ENCODE results near the gene GASK1A. TPM values are rescaled to one million over a fixed set of nuclear protein-coding genes. Genes with fewer than 3 reads are reported as not detected.

Gene GASK1A
- total RNA-seq, 1 donor from 2014 or later: 0.72 TPM

- peaks cover 3% of the 10 kb centered on the region for H3K36me3 Mint-ChIP-seq (ENCODE audit: low read depth, unreplicated experiment)
- no peaks in the 10 kb centered on the region for H3K9me3 Mint-ChIP-seq (ENCODE audit: unreplicated experiment)
- H3K27me3 Mint-ChIP-seq (ENCODE audit: unreplicated experiment): peaks cover 5% of the 10 kb centered on the region
- H3K4me1 Mint-ChIP-seq (ENCODE audit: unreplicated experiment): peaks cover 3% of the 10 kb centered on the region
- peak overlapping the region; percentile 42 for H3K27ac Mint-ChIP-seq (ENCODE audit: unreplicated experiment)
- no peak for DNase-seq (ENCODE audit: low spot score)
- no peak overlapping the region for H3K4me3 Mint-ChIP-seq (ENCODE audit: unreplicated experiment)
- TF ChIP-seq, protein P1, sequence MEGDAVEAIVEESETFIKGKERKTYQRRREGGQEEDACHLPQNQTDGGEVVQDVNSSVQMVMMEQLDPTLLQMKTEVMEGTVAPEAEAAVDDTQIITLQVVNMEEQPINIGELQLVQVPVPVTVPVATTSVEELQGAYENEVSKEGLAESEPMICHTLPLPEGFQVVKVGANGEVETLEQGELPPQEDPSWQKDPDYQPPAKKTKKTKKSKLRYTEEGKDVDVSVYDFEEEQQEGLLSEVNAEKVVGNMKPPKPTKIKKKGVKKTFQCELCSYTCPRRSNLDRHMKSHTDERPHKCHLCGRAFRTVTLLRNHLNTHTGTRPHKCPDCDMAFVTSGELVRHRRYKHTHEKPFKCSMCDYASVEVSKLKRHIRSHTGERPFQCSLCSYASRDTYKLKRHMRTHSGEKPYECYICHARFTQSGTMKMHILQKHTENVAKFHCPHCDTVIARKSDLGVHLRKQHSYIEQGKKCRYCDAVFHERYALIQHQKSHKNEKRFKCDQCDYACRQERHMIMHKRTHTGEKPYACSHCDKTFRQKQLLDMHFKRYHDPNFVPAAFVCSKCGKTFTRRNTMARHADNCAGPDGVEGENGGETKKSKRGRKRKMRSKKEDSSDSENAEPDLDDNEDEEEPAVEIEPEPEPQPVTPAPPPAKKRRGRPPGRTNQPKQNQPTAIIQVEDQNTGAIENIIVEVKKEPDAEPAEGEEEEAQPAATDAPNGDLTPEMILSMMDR (IDR thresholded peaks at IDR 0.05; ENCODE audit: unreplicated experiment): no peak
Measured at GRCh38 chr3:43031889-43032545, 52.9 kb downstream of the GASK1A start.

DNA sequence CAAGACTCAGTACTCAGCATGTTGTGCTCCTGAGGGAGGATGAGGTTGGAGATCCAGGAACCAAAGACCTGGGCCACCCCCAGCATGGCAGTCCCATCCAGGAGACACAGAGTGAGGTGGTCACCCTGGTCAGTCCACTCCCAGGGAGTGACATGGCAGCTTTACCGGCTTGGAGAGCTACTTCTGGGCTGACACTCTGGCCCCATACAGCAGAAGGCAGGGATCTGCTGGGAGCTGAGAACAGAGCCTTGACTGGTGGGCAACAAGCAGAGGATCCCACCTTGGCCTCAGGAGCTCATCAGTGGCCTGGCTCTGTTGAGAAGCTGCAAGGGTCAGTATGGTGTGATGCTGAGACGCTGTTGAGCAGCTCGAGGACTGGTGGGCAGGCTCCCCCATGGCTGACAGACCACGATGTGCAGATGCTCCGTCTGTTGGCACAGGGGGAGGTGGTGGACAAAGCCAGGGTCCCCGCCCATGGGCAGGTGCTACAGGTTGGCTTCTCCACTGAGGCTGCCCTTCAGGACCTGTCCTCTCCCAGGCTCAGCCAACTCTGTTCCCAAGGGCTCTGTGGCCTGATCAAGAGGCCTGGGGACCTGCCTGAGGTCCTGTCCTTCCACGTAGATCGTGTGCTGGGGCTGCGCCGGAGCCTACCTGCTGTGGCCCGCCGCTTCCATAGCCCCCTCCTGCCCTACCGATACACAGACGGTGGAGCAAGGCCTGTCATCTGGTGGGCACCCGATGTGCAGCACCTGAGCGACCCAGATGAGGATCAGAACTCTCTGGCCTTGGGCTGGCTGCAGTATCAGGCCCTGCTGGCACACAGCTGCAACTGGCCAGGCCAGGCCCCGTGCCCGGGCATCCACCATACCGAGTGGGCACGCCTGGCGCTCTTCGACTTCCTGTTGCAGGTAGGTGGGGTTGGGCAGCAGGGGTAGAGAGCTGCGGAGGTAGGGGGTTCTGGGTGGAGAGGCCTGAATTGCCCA is 53.8 kb downstream of the GASK1A start:
- Mint-ChIP-seq H3K27ac (ENCODE audit: unreplicated experiment) (no peak overlapping the region), H3K27me3 (ENCODE audit: unreplicated experiment) (peaks cover 5% of the 10 kb centered on the region), H3K36me3 (ENCODE audit: low read depth, unreplicated experiment) (peaks cover 3% of the 10 kb centered on the region), H3K9me3 (ENCODE audit: unreplicated experiment) (no peaks in the 10 kb centered on the region), H3K4me3 (ENCODE audit: unreplicated experiment) (no peak overlapping the region), H3K4me1 (ENCODE audit: unreplicated experiment) (peaks cover 3% of the 10 kb centered on the region)
- TF ChIP-seq, protein P1 (IDR thresholded peaks at IDR 0.05; ENCODE audit: unreplicated experiment): no peak
- no peak for DNase-seq (ENCODE audit: low spot score)

GRCh38 chr3:43034200-43034599 is 55.1 kb downstream of the GASK1A start:
- Mint-ChIP-seq H3K27me3 (ENCODE audit: unreplicated experiment) (peaks cover 4% of the 10 kb centered on the region), H3K4me3 (ENCODE audit: unreplicated experiment) (no peak overlapping the region), H3K36me3 (ENCODE audit: low read depth, unreplicated experiment) (no peaks in the 10 kb centered on the region), H3K9me3 (ENCODE audit: unreplicated experiment) (no peaks in the 10 kb centered on the region), H3K4me1 (ENCODE audit: unreplicated experiment) (peaks cover 3% of the 10 kb centered on the region), H3K27ac (ENCODE audit: unreplicated experiment) (no peak overlapping the region)
- TF ChIP-seq, protein P1 (IDR thresholded peaks at IDR 0.05; ENCODE audit: unreplicated experiment): no peak
- DNase-seq (ENCODE audit: low spot score): no peak

DNA sequence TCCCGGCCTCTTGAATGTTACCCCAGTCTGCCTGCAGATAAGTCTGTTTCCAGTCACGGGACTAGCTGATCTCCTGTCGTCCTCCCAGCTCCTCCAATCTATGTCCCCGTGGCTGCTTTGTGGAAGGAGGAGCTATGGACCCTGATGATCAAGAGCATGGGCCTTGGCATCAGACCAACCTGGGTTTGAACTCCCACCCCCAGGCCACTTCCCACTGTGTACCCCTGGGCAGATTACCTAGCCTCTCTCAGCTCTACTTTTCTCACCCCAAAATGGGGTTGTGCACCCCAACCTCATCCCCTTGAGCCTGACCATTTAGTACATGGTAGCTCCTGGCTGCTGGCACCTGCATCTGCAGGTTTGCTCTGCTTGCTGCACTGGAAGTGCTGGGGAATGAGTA is 55.8 kb downstream of the GASK1A start:
- no peak overlapping the region for H3K4me3 Mint-ChIP-seq (ENCODE audit: unreplicated experiment)
- no peaks in the 10 kb centered on the region for H3K36me3 Mint-ChIP-seq (ENCODE audit: low read depth, unreplicated experiment)
- no peaks in the 10 kb centered on the region for H3K9me3 Mint-ChIP-seq (ENCODE audit: unreplicated experiment)
- TF ChIP-seq, protein P1 (IDR thresholded peaks at IDR 0.05; ENCODE audit: unreplicated experiment): no peak
- H3K27ac Mint-ChIP-seq (ENCODE audit: unreplicated experiment): no peak overlapping the region
- peaks cover 2% of the 10 kb centered on the region for H3K27me3 Mint-ChIP-seq (ENCODE audit: unreplicated experiment)
- DNase-seq (ENCODE audit: low spot score): no peak
- no peaks in the 10 kb centered on the region for H3K4me1 Mint-ChIP-seq (ENCODE audit: unreplicated experiment)
